ENCODE data around the gene PTPN11. TPM values are rescaled to one million over a fixed set of nuclear protein-coding genes. Genes with fewer than 3 reads are reported as not detected.
"Not testable (repeated sequence)": the region's sequence is repeated elsewhere in the genome, so short reads cannot be mapped to it uniquely, and the experiment has no call there.

The PTPN11 gene
- polyA plus RNA-seq, 1 donor (not counting 4 experiments of a cell fraction or from before 2014, with no cell fraction given): 95.3 TPM

DNA sequence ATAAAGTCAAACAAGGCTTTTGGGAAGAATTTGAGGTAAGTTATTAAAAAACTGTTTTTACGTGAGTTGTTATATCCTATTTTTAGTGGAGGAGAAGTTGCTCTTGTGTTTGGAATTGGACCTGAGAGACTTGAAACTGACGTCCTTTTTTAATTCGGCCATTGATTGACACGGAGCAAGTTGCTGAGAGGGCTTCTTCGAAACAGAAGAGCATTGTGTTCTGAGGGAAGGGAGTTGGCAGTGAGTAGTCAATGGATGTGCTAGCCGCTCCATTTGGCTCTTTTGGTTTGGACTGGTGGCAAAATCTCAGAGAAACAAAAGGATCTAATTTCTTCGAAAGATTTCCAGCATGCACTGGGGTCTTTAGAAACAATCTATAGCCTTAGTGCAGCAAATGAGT, 37.3 kb downstream of the PTPN11 start:
- H3K4me2 ChIP-seq (ENCODE audit: control insufficient read depth, extremely low read depth, insufficient read depth, low read depth, low read length): no peak overlapping the region
- peaks cover 12 to 24% of the 10 kb centered on the region in 2 experiments for H3K36me3 ChIP-seq (ENCODE audit: control insufficient read depth in 2 of 2, extremely low read depth in 1 of 2, insufficient read depth in 2 of 2, low read length in 2 of 2)
- no peaks in the 10 kb centered on the region for H3K27me3 ChIP-seq (ENCODE audit: control insufficient read depth, extremely low read depth, insufficient read depth, low read length)

GRCh38 chr12:112457142-112457541, 38.4 kb downstream of the PTPN11 start:
- H2AFZ ChIP-seq (ENCODE audit: control insufficient read depth, low read length); H3K9ac ChIP-seq (ENCODE audit: control insufficient read depth, extremely low read depth, insufficient read depth, low read length); H3K9me3 ChIP-seq (ENCODE audit: control insufficient read depth, low read depth, low read length); H4K20me1 ChIP-seq (ENCODE audit: control insufficient read depth, extremely low read depth, insufficient read depth, low read length); H3K4me1 ChIP-seq (ENCODE audit: control insufficient read depth, extremely low read depth, insufficient read depth, low read length); H3K79me2 ChIP-seq (ENCODE audit: control insufficient read depth, insufficient read depth, low read length); H3K4me2 ChIP-seq (ENCODE audit: control insufficient read depth, extremely low read depth, insufficient read depth, low read depth, low read length); H3K4me3 ChIP-seq (ENCODE audit: control insufficient read depth in 2 of 3, extremely low read depth in 1 of 3, insufficient read depth in 2 of 3, low read depth in 1 of 3, low read length in 3 of 3); H3K27ac ChIP-seq (ENCODE audit: control insufficient read depth, insufficient read depth, low read length); H3K9me1 ChIP-seq (ENCODE audit: control insufficient read depth, extremely low read depth, insufficient read depth, low read length); dilution Hi-C loops (cut with MboI; ENCODE audit: extremely low pct_ligation_motif_present, low sequenced_read_pairs); FAIRE-seq; H3K27me3 ChIP-seq (ENCODE audit: control insufficient read depth, extremely low read depth, insufficient read depth, low read length); DNase-seq (ENCODE audit: low read depth, low spot score): not testable (repeated sequence)
- H3K36me3 ChIP-seq (ENCODE audit: control insufficient read depth in 2 of 2, extremely low read depth in 1 of 2, insufficient read depth in 2 of 2, low read length in 2 of 2): peaks cover 10 to 24% of the 10 kb centered on the region in 2 experiments

More for the DNA sequence above, 37.3 kb downstream of the PTPN11 start:
- dilution Hi-C loops (cut with MboI; ENCODE audit: extremely low pct_ligation_motif_present, low sequenced_read_pairs): no loop called here
- H3K4me1 ChIP-seq (ENCODE audit: control insufficient read depth, extremely low read depth, insufficient read depth, low read length): no peaks in the 10 kb centered on the region
- DNase-seq (ENCODE audit: low read depth, low spot score) (no peak), FAIRE-seq (no peak)
- H3K79me2 ChIP-seq (ENCODE audit: control insufficient read depth, insufficient read depth, low read length): no peaks in the 10 kb centered on the region
- TF ChIP-seq, protein P1, sequence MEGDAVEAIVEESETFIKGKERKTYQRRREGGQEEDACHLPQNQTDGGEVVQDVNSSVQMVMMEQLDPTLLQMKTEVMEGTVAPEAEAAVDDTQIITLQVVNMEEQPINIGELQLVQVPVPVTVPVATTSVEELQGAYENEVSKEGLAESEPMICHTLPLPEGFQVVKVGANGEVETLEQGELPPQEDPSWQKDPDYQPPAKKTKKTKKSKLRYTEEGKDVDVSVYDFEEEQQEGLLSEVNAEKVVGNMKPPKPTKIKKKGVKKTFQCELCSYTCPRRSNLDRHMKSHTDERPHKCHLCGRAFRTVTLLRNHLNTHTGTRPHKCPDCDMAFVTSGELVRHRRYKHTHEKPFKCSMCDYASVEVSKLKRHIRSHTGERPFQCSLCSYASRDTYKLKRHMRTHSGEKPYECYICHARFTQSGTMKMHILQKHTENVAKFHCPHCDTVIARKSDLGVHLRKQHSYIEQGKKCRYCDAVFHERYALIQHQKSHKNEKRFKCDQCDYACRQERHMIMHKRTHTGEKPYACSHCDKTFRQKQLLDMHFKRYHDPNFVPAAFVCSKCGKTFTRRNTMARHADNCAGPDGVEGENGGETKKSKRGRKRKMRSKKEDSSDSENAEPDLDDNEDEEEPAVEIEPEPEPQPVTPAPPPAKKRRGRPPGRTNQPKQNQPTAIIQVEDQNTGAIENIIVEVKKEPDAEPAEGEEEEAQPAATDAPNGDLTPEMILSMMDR (optimal IDR thresholded peaks at IDR 0.05 in 1 of 3, IDR thresholded peaks at IDR 0.05 in 1 of 3, conservative IDR thresholded peaks at IDR 0.05 in 1 of 3; ENCODE audit: extremely low read depth in 1 of 3, insufficient read depth in 2 of 3, low read length in 3 of 3): no peak
- no peak for TF ChIP-seq EZH2 (IDR thresholded peaks at IDR 0.05; ENCODE audit: low read length)
- H3K27ac ChIP-seq (ENCODE audit: control insufficient read depth, insufficient read depth, low read length): no peak overlapping the region
- no peak overlapping the region for H3K4me3 ChIP-seq (ENCODE audit: control insufficient read depth in 2 of 3, extremely low read depth in 1 of 3, insufficient read depth in 2 of 3, low read depth in 1 of 3, low read length in 3 of 3)
- no peaks in the 10 kb centered on the region for H4K20me1 ChIP-seq (ENCODE audit: control insufficient read depth, extremely low read depth, insufficient read depth, low read length)
- no peak overlapping the region for H2AFZ ChIP-seq (ENCODE audit: control insufficient read depth, low read length)
- no peak overlapping the region for H3K9ac ChIP-seq (ENCODE audit: control insufficient read depth, extremely low read depth, insufficient read depth, low read length)
- H3K9me3 ChIP-seq (ENCODE audit: control insufficient read depth, low read depth, low read length): no peaks in the 10 kb centered on the region
- no peaks in the 10 kb centered on the region for H3K9me1 ChIP-seq (ENCODE audit: control insufficient read depth, extremely low read depth, insufficient read depth, low read length)

GRCh38 chr12:112458330-112458729, 39.6 kb downstream of the PTPN11 start:
- Histone ChIP-seq H3K4me2 (ENCODE audit: control insufficient read depth, extremely low read depth, insufficient read depth, low read depth, low read length) (no peak overlapping the region), H3K79me2 (ENCODE audit: control insufficient read depth, insufficient read depth, low read length) (no peaks in the 10 kb centered on the region), H3K9ac (ENCODE audit: control insufficient read depth, extremely low read depth, insufficient read depth, low read length) (no peak overlapping the region), H3K27me3 (ENCODE audit: control insufficient read depth, extremely low read depth, insufficient read depth, low read length) (no peaks in the 10 kb centered on the region), H3K9me1 (ENCODE audit: control insufficient read depth, extremely low read depth, insufficient read depth, low read length) (no peaks in the 10 kb centered on the region), H3K9me3 (ENCODE audit: control insufficient read depth, low read depth, low read length) (no peaks in the 10 kb centered on the region), H3K4me1 (ENCODE audit: control insufficient read depth, extremely low read depth, insufficient read depth, low read length) (no peaks in the 10 kb centered on the region), H3K4me3 (ENCODE audit: control insufficient read depth in 2 of 3, extremely low read depth in 1 of 3, insufficient read depth in 2 of 3, low read depth in 1 of 3, low read length in 3 of 3) (no peak overlapping the region), H4K20me1 (ENCODE audit: control insufficient read depth, extremely low read depth, insufficient read depth, low read length) (no peaks in the 10 kb centered on the region), H3K36me3 (ENCODE audit: control insufficient read depth in 2 of 2, extremely low read depth in 1 of 2, insufficient read depth in 2 of 2, low read length in 2 of 2) (peaks cover 8 to 24% of the 10 kb centered on the region in 2 experiments), H3K27ac (ENCODE audit: control insufficient read depth, insufficient read depth, low read length) (no peak overlapping the region), H2AFZ (ENCODE audit: control insufficient read depth, low read length) (no peak overlapping the region)
- FAIRE-seq (no peak), DNase-seq (ENCODE audit: low read depth, low spot score) (no peak)
- dilution Hi-C loops (cut with MboI; ENCODE audit: extremely low pct_ligation_motif_present, low sequenced_read_pairs): no loop called here
- TF ChIP-seq, protein P1 (optimal IDR thresholded peaks at IDR 0.05 in 1 of 3, IDR thresholded peaks at IDR 0.05 in 1 of 3, conservative IDR thresholded peaks at IDR 0.05 in 1 of 3; ENCODE audit: extremely low read depth in 1 of 3, insufficient read depth in 2 of 3, low read length in 3 of 3): no peak
- TF ChIP-seq EZH2 (IDR thresholded peaks at IDR 0.05; ENCODE audit: low read length): no peak
